ENCODE data around the gene PRAMEF7. TPM values are rescaled to one million over a fixed set of nuclear protein-coding genes. Genes with fewer than 3 reads are reported as not detected.
"Not testable (repeated sequence)": the region's sequence is repeated elsewhere in the genome, so short reads cannot be mapped to it uniquely, and the experiment has no call there.

PRAMEF7 gene
- total RNA-seq, result not detected

GRCh38 chr1:12916310-12916709 is at the start of gene PRAMEF7:
Gene PRAMEF7 (plus strand): TSS chr1:12916610. CDS start chr1:12917693, 1,083 bp downstream.
- H3K27ac ChIP-seq; H3K4me3 ChIP-seq; H3K4me1 ChIP-seq; H3K36me3 ChIP-seq; DNase-seq (ENCODE audit: low spot score in 2 of 2); H3K27me3 ChIP-seq; H3K9me3 ChIP-seq: not testable (repeated sequence)
- WGBS, 2 donors, result no CpG with 5 or more reads among the region's 1 CpG

DNA sequence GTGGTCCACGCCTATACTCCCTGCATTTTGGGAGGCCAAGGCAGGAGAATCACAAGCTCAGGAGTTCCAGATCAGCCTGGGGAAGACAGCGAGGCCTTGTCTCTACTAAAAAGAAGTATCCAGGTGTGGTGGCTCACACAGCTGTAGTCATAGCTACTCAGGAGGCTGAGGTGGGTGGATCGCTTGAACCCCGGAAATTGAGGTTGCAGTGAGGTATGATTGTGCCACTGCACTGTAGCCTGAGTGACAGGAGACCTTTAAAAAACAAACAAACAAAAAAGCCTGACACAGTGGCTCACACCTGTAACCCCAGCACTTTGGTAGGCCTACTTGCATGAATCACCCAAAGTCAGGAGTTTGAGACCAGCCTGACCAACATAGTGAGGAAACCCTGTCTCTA is 38.0 kb upstream of the PRAMEF7 start:
- not testable (repeated sequence) for DNase-seq (ENCODE audit: low spot score in 2 of 2); H3K36me3 ChIP-seq; H3K9me3 ChIP-seq; H3K27me3 ChIP-seq; H3K27ac ChIP-seq; H3K4me1 ChIP-seq; H3K4me3 ChIP-seq
- 70 to 86% methylated on average over 3 to 4 of the region's 4 CpGs for WGBS, 2 donors

DNA sequence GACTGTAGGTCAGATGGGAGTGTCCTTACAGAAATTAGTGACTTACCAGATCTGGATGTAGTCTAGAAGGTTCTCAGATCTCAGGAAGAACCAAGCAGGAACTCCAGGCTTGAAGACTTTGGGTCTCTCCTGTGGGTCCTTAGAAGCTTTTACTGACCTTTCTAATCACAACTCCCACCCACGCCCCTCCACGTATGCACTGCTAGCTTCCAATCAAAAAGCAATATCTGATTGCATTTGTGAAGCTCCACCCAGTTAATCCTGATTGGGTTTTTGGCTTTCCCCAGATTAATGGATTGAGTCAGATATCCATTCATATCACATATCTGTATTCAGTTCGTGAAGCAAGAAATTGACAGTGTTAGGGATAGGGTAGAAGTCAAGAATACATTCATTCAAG is 30.3 kb upstream of the PRAMEF7 start, which contains the start of gene PRAMEF4:
Gene PRAMEF4, minus strand, starts transcription at position 101 of the 400 bp plus-strand sequence. CDS start 2,807 bp downstream, outside the sequence.
- WGBS, 2 donors, result 70 to 88% methylated on average over 3 of the region's 3 CpGs
- DNase-seq (ENCODE audit: low spot score in 2 of 2); H3K4me1 ChIP-seq: not testable (repeated sequence)

GRCh38 chr1:12898170-12898569 is 18.2 kb upstream of the PRAMEF7 start, which contains the start of gene PRAMEF10:
Gene PRAMEF10 (minus strand): TSS chr1:12898270. CDS start chr1:12895847, 2,423 bp downstream.
- H3K27me3 ChIP-seq; DNase-seq (ENCODE audit: low spot score in 2 of 2); H3K27ac ChIP-seq; H3K36me3 ChIP-seq; H3K4me3 ChIP-seq; H3K9me3 ChIP-seq; H3K4me1 ChIP-seq: not testable (repeated sequence)
- WGBS, 2 donors, result no CpG with 5 or more reads among the region's 1 CpG

More for the DNA sequence above, 30.3 kb upstream of the PRAMEF7 start, which contains the start of gene PRAMEF4:
- not testable (repeated sequence) for H3K4me3 ChIP-seq, H3K9me3 ChIP-seq, H3K27me3 ChIP-seq, H3K27ac ChIP-seq, H3K36me3 ChIP-seq

DNA sequence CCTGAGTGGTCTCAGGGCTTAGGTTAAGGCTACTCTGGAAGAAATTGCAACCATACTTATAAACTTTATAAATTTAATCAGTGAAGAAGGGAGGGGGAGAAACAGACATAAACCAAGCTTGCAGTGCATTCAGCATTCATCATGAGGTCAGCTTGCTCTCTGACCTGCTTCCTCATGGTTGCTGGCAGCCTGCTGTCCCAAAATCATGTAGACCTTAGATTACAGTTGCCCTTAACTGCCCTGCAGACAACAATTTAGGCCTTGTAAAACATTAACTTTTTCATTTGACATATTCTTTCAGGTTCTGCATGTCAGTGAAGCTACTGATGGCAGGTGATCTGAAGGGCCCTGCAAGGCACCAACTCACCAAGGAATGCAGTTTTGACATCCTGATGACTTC is 17.2 kb upstream of the PRAMEF7 start:
- not testable (repeated sequence) for H3K4me1 ChIP-seq; H3K27ac ChIP-seq; H3K4me3 ChIP-seq; H3K36me3 ChIP-seq; H3K9me3 ChIP-seq; DNase-seq (ENCODE audit: low spot score in 2 of 2); H3K27me3 ChIP-seq

DNA sequence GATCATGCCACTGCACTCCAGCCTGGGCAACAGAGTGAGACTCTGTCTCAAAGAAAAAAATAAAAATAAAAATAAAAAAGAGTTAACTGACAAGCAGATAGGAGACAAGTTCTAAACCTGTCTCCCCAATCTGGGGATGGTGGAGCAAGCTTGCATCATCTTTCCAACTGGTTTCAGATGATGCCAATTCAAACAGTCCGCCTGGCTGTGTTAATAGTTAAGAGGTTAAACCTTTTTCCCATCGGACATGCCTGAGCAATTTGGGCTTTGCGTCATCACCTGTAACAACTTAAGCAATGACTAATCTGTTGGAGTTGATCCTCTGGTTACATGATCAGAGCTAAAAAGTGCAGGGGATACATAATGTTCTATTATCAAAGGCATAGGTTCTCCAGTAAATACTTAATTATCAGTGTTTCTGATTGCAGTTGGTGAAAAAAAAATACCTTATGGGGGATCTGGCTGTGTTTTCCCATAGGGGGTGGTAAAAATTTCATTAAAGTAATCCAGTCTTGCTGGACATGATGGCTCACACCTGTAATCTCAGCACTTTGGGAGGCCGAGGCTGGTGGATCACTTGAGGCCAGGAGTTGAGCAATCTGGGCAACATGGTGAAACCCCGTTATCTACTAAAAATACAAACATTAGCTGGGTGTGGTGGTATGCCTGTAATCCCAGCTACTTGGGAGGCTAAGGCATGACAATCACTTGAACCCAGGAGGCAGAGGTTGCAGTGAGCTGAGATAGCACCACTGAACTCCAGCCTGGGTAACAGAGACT is 12.4 kb upstream of the PRAMEF7 start:
- H3K36me3 ChIP-seq; H3K9me3 ChIP-seq; H3K27ac ChIP-seq; H3K4me1 ChIP-seq; H3K27me3 ChIP-seq; DNase-seq (ENCODE audit: low spot score in 2 of 2); H3K4me3 ChIP-seq: not testable (repeated sequence)
- WGBS, 2 donors, result 84% methylated on average over 5 of the region's 5 CpGs; no CpG with 5 or more reads in 1 of the 2 donors

DNA sequence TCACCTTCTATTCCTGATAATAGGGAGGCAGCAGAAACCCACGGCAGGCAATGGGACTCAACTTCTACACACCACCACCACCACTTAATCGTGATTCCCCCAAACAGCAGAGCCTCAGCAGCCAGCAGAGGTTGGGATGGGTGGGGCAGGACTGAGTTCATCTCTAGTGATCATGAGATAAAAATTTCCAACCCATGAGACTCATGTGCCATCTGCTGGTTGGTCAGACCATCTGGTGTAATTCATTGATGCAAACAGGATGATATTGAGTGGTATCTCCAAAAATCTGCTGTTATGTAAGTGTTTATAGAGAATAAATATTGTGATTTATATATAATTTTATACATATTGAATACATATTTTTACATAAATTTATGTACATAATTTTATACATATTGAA is 5.3 kb downstream of the PRAMEF7 start:
- not testable (repeated sequence) for H3K4me1 ChIP-seq; H3K27me3 ChIP-seq; H3K27ac ChIP-seq; H3K4me3 ChIP-seq; H3K9me3 ChIP-seq; DNase-seq (ENCODE audit: low spot score in 2 of 2); H3K36me3 ChIP-seq
- WGBS, 2 donors, result 52 to 69% methylated on average over 2 of the region's 2 CpGs

GRCh38 chr1:12924368-12924767 is 8.0 kb downstream of the PRAMEF7 start:
- not testable (repeated sequence) for H3K27me3 ChIP-seq; H3K36me3 ChIP-seq; H3K9me3 ChIP-seq; H3K27ac ChIP-seq; H3K4me3 ChIP-seq; DNase-seq (ENCODE audit: low spot score in 2 of 2); H3K4me1 ChIP-seq
- WGBS, 2 donors, result no CpG with 5 or more reads among the region's 5 CpGs

DNA sequence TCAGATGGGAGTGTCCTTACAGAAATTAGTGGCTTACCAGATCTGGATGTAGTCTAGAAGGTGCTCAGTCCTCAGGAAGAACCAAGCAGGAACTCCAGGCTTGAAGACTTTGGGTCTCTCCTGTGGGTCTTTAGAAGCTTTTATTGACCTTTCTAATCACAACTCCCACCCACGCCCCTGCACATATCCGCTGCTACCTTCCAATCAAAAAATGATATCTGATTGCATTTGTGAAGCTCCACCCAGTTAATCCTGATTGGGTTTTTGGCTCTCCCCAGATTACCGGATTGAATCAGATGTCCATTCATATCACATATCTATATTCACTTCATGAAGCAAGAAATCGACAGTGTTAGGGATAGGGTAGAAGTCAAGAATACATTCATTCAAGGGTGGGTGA is 31.1 kb downstream of the PRAMEF7 start, which contains the start of gene PRAMEF6:
Gene PRAMEF6, minus strand, starts transcription at position 101 of the 400 bp plus-strand sequence. CDS start 5,062 bp downstream, outside the sequence.
- H3K9me3 ChIP-seq; H3K36me3 ChIP-seq; H3K27me3 ChIP-seq; H3K27ac ChIP-seq; H3K4me3 ChIP-seq; DNase-seq (ENCODE audit: low spot score in 2 of 2); H3K4me1 ChIP-seq: not testable (repeated sequence)
- WGBS, 2 donors, result 91 to 94% methylated on average over 3 to 4 of the region's 4 CpGs

Small RNA genes lying within 50 kb of the gene (small RNA-seq; reads per million reads assigned to genes)
- gene RNU6-1072P, result not detected

Other genes with a start within 250 kb of the PRAMEF7 start
- not detected for gene AADACL3, start 200.5 kb upstream of the PRAMEF7 start, total RNA-seq
- gene CFAP107, start 170.4 kb upstream of the PRAMEF7 start, total RNA-seq, result not detected
- gene PRAMEF12, start 142.9 kb upstream of the PRAMEF7 start, total RNA-seq, result not detected
- not detected for gene PRAMEF1, start 125.2 kb upstream of the PRAMEF7 start, total RNA-seq
- gene PRAMEF11, start 85.2 kb upstream of the PRAMEF7 start, total RNA-seq, result not detected
- gene HNRNPCL1, start 67.9 kb upstream of the PRAMEF7 start, total RNA-seq, result not detected
- not detected for gene PRAMEF2, start 59.5 kb upstream of the PRAMEF7 start, total RNA-seq
- not detected for gene PRAMEF4, start 30.4 kb upstream of the PRAMEF7 start, total RNA-seq
- not detected for gene PRAMEF10, start 18.3 kb upstream of the PRAMEF7 start, total RNA-seq
- gene PRAMEF6, start 31.0 kb downstream of the PRAMEF7 start, total RNA-seq, result not detected
- gene PRAMEF27, start 140.0 kb downstream of the PRAMEF7 start, total RNA-seq, result not detected
- not detected for gene HNRNPCL3, start 144.2 kb downstream of the PRAMEF7 start, total RNA-seq
- not detected for gene PRAMEF25, start 154.2 kb downstream of the PRAMEF7 start, total RNA-seq
- not detected for gene HNRNPCL2, start 200.2 kb downstream of the PRAMEF7 start, total RNA-seq
- gene PRAMEF26, start 239.4 kb downstream of the PRAMEF7 start, total RNA-seq, result not detected
- gene HNRNPCL4, start 249.0 kb downstream of the PRAMEF7 start, total RNA-seq, result not detected

All from tibial nerve (tissue), 4 donors.